ENCODE data around the gene ANKRD10. TPM values are rescaled to one million over a fixed set of nuclear protein-coding genes. Genes with fewer than 3 reads are reported as not detected.
A peak's percentile ranks its signal among the peaks of the same experiment; 100 is the strongest.

The ANKRD10 gene
- total RNA-seq, 4 donors from 2014 or later, result 39.5 to 94.4 (median 56.2) TPM

- Histone ChIP-seq H3K27me3 (no peaks in the 10 kb centered on the region), H3K27ac (no peak overlapping the region), H3K9me3 (no peaks in the 10 kb centered on the region), H3K4me3 (no peak overlapping the region), H3K36me3 (peaks cover 15% of the 10 kb centered on the region), H3K4me1 (peaks cover 62% of the 10 kb centered on the region)
- DNase-seq (ENCODE audit: low spot score in 2 of 2), result no peak
- TF ChIP-seq POLR2A (IDR thresholded peaks at IDR 0.05), result no peak
- TF ChIP-seq CTCF (IDR thresholded peaks at IDR 0.05), result no peak
- TF ChIP-seq EP300 (IDR thresholded peaks at IDR 0.05), result no peak
- no peak for TF ChIP-seq POLR2AphosphoS5 (IDR thresholded peaks at IDR 0.05)
- WGBS, result 69% methylated on average over 14 of the region's 14 CpGs
Observed at GRCh38 chr13:110910013-110910890, 4.6 kb downstream of the ANKRD10 start.

- H3K36me3 ChIP-seq, result peaks cover 18% of the 10 kb centered on the region
- TF ChIP-seq POLR2AphosphoS5 (IDR thresholded peaks at IDR 0.05) (no peak), CTCF (IDR thresholded peaks at IDR 0.05) (no peak), POLR2A (IDR thresholded peaks at IDR 0.05) (no peak), EP300 (IDR thresholded peaks at IDR 0.05) (no peak)
- no peaks in the 10 kb centered on the region for H3K27me3 ChIP-seq
- 50% methylated on average over 9 of the region's 9 CpGs for WGBS
- H3K27ac ChIP-seq, result peak overlapping the region; percentile 37
- no peaks in the 10 kb centered on the region for H3K9me3 ChIP-seq
- no peak for DNase-seq (ENCODE audit: low spot score in 2 of 2)
- no peak overlapping the region for H3K4me3 ChIP-seq
- peaks cover 56% of the 10 kb centered on the region for H3K4me1 ChIP-seq
Observed at GRCh38 chr13:110907951-110908898, 6.6 kb downstream of the ANKRD10 start.

- Histone ChIP-seq H3K36me3 (peaks cover 23% of the 10 kb centered on the region), H3K4me1 (peaks cover 47% of the 10 kb centered on the region), H3K27me3 (no peaks in the 10 kb centered on the region), H3K9me3 (no peaks in the 10 kb centered on the region), H3K27ac (peak overlapping the region; percentile 37), H3K4me3 (no peak overlapping the region)
- WGBS, result 89% methylated on average over 3 of the region's 4 CpGs
- TF ChIP-seq CTCF (IDR thresholded peaks at IDR 0.05) (no peak), POLR2AphosphoS5 (IDR thresholded peaks at IDR 0.05) (no peak), POLR2A (IDR thresholded peaks at IDR 0.05) (no peak), EP300 (IDR thresholded peaks at IDR 0.05) (no peak)
- no peak for DNase-seq (ENCODE audit: low spot score in 2 of 2)
Observed at GRCh38 chr13:110907301-110907700, 7.6 kb downstream of the ANKRD10 start.

- Histone ChIP-seq H3K9me3 (no peaks in the 10 kb centered on the region), H3K4me3 (no peak overlapping the region), H3K27me3 (no peaks in the 10 kb centered on the region), H3K27ac (no peak overlapping the region), H3K4me1 (peaks cover 24% of the 10 kb centered on the region), H3K36me3 (peaks cover 17% of the 10 kb centered on the region)
- WGBS, result 77% methylated on average over 7 of the region's 7 CpGs
- no peak for DNase-seq (ENCODE audit: low spot score in 2 of 2)
- TF ChIP-seq EP300 (IDR thresholded peaks at IDR 0.05), result no peak
- no peak for TF ChIP-seq POLR2A (IDR thresholded peaks at IDR 0.05)
- TF ChIP-seq POLR2AphosphoS5 (IDR thresholded peaks at IDR 0.05), result no peak
- no peak for TF ChIP-seq CTCF (IDR thresholded peaks at IDR 0.05)
Observed at GRCh38 chr13:110904748-110905147, 10.1 kb downstream of the ANKRD10 start.
